Gastroesophageal sphincter (tissue), 3 donors: ENCODE data around the gene CCL22.

Source experiments
- CTCF ChIP-seq, 4 experiments: fragments of 200-600 bp in 2 of 4; fragments of 450-650 bp in 2 of 4; sonication (generic) in 1 of 4; IDR thresholded peaks; one replicate each; pipeline ENCODE4 v1.5.1; 2017 to 2019; ENCODE audit warnings: antibody characterized with exemption in 4 of 4, mild to moderate bottlenecking in 2 of 4, moderate library complexity in 2 of 4
- POLR2A ChIP-seq, 2 donors: fragments of 450-650 bp; IDR thresholded peaks; one replicate each; pipeline ENCODE4 v1.6.1; 2017; ENCODE audit warnings: antibody characterized with exemption in 2 of 2, mild to moderate bottlenecking in 2 of 2, moderate library complexity in 1 of 2
- POLR2AphosphoS5 ChIP-seq: sonication (generic); formaldehyde crosslinking; IDR thresholded peaks from one replicate; pipeline ENCODE4 v1.6.1; 2017; ENCODE audit warnings: antibody characterized with exemption

DNA sequence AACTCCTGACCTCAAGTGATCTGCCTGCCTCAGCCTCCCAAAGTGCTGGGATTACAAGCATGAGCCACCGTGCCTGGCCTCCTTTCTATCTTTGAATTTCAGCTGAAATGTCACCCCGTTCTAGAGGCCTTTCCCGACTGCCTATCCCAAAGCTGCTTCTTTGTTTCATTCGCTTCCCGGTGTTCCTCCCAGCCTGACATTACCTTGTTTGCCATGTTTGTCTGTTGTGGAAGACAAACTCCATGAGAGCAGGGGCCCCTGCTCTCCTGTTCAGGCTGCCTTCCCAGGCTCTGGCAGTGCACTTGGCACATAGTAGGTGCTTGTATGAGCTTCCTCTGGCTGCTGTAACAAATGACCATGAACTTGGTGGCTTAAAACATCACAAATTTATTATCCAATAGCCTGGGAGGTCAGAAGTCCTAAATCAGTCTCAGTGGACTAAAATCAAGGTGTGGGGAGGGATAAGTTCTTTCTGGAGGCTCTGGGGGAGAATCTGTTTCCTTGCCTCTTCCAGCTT, 2.6 kb upstream of the CCL22 start:
- TF ChIP-seq CTCF (IDR thresholded peaks at IDR 0.05) (no peak), POLR2A (IDR thresholded peaks at IDR 0.05) (no peak), POLR2AphosphoS5 (no peak)
